Keratinocyte (primary cell): ENCODE measurements around the gene KMT2B.

Experiments used
- CTCF ChIP-seq, 3 experiments: IDR thresholded peaks in 1 of 3; conservative IDR thresholded peaks in 1 of 3; optimal IDR thresholded peaks in 1 of 3; 2 replicates in 2 of 3; 3 replicates in 1 of 3; pipeline versions ENCODE3 to v1.5.1; 2011; ENCODE audit warnings: low read length in 3 of 3, mild to moderate bottlenecking in 3 of 3, moderate library complexity in 2 of 3, control low read depth in 1 of 3, inconsistent platforms in 1 of 3; ENCODE audit not compliant: insufficient read depth in 2 of 3; ENCODE audit errors: extremely low read depth in 1 of 3
- EZH2 ChIP-seq: IDR thresholded peaks from one replicate; pipeline ENCODE4 v1.6.1; 2012; ENCODE audit warnings: inconsistent platforms, mild to moderate bottlenecking, low read length, moderate library complexity

DNA sequence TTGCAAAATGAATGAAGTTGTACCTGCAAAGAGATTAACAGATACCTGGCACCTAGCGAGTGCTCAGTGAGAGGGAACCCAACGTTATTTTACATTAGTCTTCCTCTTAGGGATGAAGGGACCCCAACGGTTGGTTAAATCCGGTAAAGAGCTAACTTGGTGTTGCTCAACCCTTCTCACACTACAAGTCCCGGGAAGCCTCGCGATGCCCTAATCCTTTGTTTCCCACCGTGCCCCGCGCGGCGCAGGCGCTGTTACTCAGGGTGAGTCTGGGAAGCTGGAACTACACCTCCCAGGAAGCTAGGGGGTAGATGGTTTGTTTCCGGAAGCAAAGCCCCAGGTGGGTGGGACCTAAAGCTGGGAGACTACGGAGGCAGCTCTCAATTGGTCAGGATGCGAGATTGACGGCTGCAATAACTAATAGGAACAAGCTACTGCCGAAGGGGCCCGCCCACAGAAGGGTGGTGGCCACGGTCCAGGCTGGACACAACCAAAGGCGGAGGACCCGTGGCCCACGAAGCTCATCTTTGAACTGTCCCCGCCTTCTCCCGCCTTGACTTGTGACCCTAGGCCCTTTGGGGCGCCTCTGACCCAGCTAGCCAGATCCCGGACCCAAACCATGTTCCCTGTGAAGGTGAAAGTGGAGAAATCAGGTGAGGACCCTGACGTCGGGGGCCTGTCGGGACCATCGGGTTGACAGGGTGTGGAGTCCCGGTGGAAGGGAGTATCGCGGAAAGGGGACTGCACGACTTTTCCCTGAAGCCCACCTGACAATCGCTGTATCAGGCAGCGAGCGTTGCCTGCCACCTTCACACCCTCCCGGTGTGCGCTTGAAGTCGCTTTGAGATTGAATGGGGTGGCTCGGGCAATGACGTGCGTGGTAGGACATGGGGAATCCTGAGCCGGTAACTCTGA is 30.6 kb downstream of the KMT2B start, which contains the start of gene LIN37:
- no peak for TF ChIP-seq CTCF (optimal IDR thresholded peaks at IDR 0.05 in 1 of 3, IDR thresholded peaks at IDR 0.05 in 1 of 3, conservative IDR thresholded peaks at IDR 0.05 in 1 of 3; ENCODE audit: extremely low read depth in 1 of 3, insufficient read depth in 2 of 3, low read length in 3 of 3)
- TF ChIP-seq EZH2: no peak
